ENCODE results near the gene DEDD2. TPM values are rescaled to one million over a fixed set of nuclear protein-coding genes. Genes with fewer than 3 reads are reported as not detected.

DEDD2 gene
- total RNA-seq, 1 donor from 2014 or later = 21.3 TPM

DNA sequence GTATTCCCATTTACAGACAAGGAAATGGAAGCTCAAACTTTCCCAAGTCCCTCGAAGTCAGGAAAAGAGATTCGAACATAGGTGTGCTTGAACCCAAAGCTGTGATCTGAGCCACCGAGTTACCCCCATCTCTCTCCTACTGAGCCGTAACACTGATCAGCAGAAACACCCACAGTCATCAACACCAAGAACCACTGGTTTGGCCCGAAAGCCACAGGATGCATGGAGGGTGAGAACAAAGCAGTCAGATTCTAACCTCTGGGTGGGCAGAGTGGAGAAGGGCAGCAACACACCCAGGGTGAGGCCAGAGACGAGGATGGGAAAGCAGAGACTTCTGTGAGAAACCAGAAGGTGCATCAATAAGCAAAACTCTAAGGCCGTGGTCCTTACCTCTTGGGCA is 57.5 kb downstream of the DEDD2 start:
- Mint-ChIP-seq H3K4me1 (no peaks in the 10 kb centered on the region), H3K4me3 (no peak overlapping the region), H3K27me3 (ENCODE audit: low read depth) (peaks cover 95% of the 10 kb centered on the region), H3K36me3 (no peaks in the 10 kb centered on the region), H3K9me3 (no peaks in the 10 kb centered on the region), H3K27ac (no peak overlapping the region)
- DNase-seq (ENCODE audit: low spot score in 2 of 2, unreplicated experiment in 2 of 2) = no peak
- no peak for TF ChIP-seq CTCF (IDR thresholded peaks at IDR 0.05; ENCODE audit: unreplicated experiment)

DNA sequence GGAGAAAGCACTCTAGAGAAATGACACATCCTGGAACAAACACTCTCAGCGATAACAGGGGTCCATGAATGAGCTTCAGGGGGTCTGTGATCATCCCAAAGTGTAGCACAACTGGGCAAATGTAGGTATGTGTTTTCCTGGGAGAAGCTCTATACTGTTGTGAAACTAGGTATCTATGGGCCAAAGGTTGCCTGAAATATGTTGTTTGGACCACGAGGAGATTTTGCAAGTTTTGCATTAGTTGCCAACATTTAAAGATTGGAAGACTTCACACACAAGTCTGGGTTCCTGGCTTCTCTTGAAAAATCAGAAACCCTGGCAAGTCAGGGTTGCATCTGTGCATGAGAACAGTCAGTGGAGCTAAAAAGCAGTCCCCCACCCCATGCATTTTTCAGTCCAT is 58.6 kb downstream of the DEDD2 start:
- no peak for TF ChIP-seq CTCF (IDR thresholded peaks at IDR 0.05; ENCODE audit: unreplicated experiment)
- Mint-ChIP-seq H3K36me3 (no peaks in the 10 kb centered on the region), H3K27me3 (ENCODE audit: low read depth) (peaks cover 97% of the 10 kb centered on the region), H3K4me3 (no peak overlapping the region), H3K27ac (no peak overlapping the region), H3K9me3 (no peaks in the 10 kb centered on the region), H3K4me1 (no peaks in the 10 kb centered on the region)
- no peak for DNase-seq (ENCODE audit: low spot score in 2 of 2, unreplicated experiment in 2 of 2)

DNA sequence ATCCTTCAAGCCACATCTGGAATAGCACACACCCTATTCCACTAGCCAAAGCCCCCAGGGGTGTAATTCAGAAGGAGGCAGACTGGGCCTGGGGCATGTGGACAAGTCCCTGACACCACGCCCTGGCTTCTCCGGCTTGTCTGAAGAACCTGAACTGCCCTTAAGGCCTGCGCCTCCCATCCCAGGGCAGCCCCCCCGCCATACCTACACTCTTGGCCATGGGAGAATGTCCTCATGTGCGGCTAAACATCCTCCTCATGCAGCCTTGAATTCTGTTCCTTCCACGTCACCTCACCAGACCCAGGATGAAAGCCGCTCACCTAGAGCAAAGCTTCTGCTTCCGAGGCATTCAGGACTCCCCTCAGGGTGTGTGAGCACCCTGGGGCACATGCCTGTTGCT is 60.9 kb downstream of the DEDD2 start:
- no peaks in the 10 kb centered on the region for H3K9me3 Mint-ChIP-seq
- no peaks in the 10 kb centered on the region for H3K36me3 Mint-ChIP-seq
- H3K27me3 Mint-ChIP-seq (ENCODE audit: low read depth) = peaks cover 95% of the 10 kb centered on the region
- H3K27ac Mint-ChIP-seq = no peak overlapping the region
- DNase-seq (ENCODE audit: low spot score in 2 of 2, unreplicated experiment in 2 of 2) = no peak
- H3K4me1 Mint-ChIP-seq = no peaks in the 10 kb centered on the region
- TF ChIP-seq CTCF (IDR thresholded peaks at IDR 0.05; ENCODE audit: unreplicated experiment) = no peak
- H3K4me3 Mint-ChIP-seq = no peak overlapping the region

- Mint-ChIP-seq H3K4me3 (no peak overlapping the region), H3K27ac (no peak overlapping the region), H3K4me1 (no peaks in the 10 kb centered on the region), H3K9me3 (no peaks in the 10 kb centered on the region), H3K27me3 (ENCODE audit: low read depth) (peaks cover 88% of the 10 kb centered on the region), H3K36me3 (no peaks in the 10 kb centered on the region)
- no peak for TF ChIP-seq CTCF (IDR thresholded peaks at IDR 0.05; ENCODE audit: unreplicated experiment)
- DNase-seq (ENCODE audit: low spot score in 2 of 2, unreplicated experiment in 2 of 2) = no peak
These were observed 61.7 kb downstream of the DEDD2 start for GRCh38 chr19:42155796-42156195.

DNA sequence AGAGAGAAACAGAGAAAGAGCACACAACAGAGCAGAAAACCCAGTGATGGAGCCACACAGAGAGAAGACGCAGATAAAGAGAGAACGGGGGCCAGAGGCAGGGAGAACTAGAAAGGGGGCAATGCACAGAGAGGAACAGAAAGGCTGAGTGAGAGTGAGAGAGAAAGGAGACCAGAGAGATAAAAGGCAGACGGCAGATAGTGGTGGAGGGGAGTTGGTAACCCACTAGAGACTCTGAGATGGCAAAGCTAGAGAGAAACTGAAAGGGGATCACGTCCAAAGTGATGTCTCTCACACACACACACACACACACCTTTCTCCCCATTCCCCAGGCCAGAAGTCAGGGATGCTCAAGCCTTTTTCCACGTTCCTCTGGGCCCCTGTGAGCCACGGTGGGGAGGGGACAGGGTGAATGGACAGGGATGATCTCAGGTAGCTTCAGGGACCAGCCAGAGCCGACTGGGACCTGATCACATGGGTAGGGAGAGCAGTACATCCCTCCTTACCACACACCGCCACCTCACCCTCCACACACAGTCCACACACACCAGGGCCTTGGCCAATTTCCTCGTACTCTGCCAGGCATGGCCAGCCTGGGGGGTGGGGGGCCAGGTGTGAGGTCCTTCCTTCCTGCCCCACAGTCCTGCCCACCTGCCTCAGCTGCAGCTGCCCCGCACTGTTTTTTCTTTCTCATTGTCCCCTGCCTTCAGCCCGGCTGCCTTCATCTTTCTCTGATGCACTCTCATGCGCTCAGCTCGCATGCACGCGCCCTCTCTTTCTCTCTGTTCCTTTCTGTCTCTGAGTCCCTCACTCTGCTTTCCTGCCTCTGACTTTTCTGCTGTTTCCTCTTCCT is 62.8 kb downstream of the DEDD2 start:
- Mint-ChIP-seq H3K4me1 (no peaks in the 10 kb centered on the region), H3K27me3 (ENCODE audit: low read depth) (peaks cover 81% of the 10 kb centered on the region), H3K27ac (no peak overlapping the region), H3K9me3 (no peaks in the 10 kb centered on the region), H3K36me3 (no peaks in the 10 kb centered on the region), H3K4me3 (no peak overlapping the region)
- no peak for TF ChIP-seq CTCF (IDR thresholded peaks at IDR 0.05; ENCODE audit: unreplicated experiment)
- DNase-seq (ENCODE audit: low spot score in 2 of 2, unreplicated experiment in 2 of 2) = no peak

Data from mesothelial cell of epicardium (in vitro differentiated cells).